ENCODE results near the gene VKORC1. TPM values are rescaled to one million over a fixed set of nuclear protein-coding genes. Genes with fewer than 3 reads are reported as not detected.

Gene VKORC1
- polyA plus RNA-seq, 3 donors: 59.2 to 113 (median 91.2) TPM

DNA sequence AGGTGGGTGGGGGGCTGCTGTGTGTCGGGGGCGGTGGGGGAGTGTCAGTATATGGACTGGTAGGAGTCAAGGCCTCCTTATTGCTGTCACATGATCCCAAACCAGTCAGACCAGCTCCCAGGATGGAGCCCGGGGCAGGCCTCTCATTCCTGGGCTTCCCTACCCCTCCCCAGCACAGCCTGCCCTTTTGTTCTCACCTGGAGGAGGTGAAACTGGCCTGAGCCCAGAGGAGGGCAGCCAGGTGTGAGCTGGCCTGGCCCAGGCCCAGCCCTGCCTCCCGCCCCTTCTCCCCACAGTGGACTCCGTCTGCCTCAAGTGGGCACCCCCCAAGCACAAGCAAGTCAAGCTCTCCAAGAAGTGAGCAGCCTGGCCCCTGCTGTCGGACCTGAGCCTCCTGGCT, 36.3 kb upstream of the VKORC1 start:
- no peaks in the 10 kb centered on the region for H4K20me1 ChIP-seq (ENCODE audit: insufficient read depth, low read length)
- Mint-ChIP-seq H3K27ac (peak overlapping the region; percentile 98 to 100 (median 99)), H3K9me3 (peaks cover 0 to 2% (median 0%) of the 10 kb centered on the region in 7 donors), H3K4me1 (peaks cover 76% of the 10 kb centered on the region), H3K36me3 (peaks cover 52 to 61% of the 10 kb centered on the region in 2 donors), H3K4me3 (peak overlapping the region in 1 of 2 donors; percentile 62), H3K27me3 (ENCODE audit: low read depth in 3 of 3) (peaks cover 0 to 4% (median 0%) of the 10 kb centered on the region in 3 donors)
- H3K4me2 ChIP-seq (replicated peaks; ENCODE audit: extremely low read depth, low read length, poor library complexity, severe bottlenecking): peak overlapping the region; percentile 62
- no peak for DNase-seq
- no peaks in the 10 kb centered on the region for H3K79me2 ChIP-seq (ENCODE audit: insufficient read depth, low read length)
- H3K4me1 ChIP-seq (ENCODE audit: control insufficient read depth in 1 of 2, insufficient read depth in 2 of 2, low read length in 2 of 2): peaks cover 77 to 91% of the 10 kb centered on the region in 2 donors
- peak overlapping the region in 1 of 3 experiments; percentile 53 for H3K4me3 ChIP-seq (replicated peaks in 1 of 3; ENCODE audit: low read depth in 2 of 3, low read length in 3 of 3)
- H3K36me3 ChIP-seq (replicated peaks in 1 of 2; ENCODE audit: control insufficient read depth in 1 of 2, insufficient read depth in 2 of 2, low read length in 2 of 2): peaks cover 29 to 48% of the 10 kb centered on the region in 2 donors
- intact Hi-C loops (cut with micrococcal nuclease): no loop called here
- 80% methylated on average over 2 of the region's 6 CpGs for WGBS (ENCODE audit: insufficient coverage)
- TF ChIP-seq, protein P1, sequence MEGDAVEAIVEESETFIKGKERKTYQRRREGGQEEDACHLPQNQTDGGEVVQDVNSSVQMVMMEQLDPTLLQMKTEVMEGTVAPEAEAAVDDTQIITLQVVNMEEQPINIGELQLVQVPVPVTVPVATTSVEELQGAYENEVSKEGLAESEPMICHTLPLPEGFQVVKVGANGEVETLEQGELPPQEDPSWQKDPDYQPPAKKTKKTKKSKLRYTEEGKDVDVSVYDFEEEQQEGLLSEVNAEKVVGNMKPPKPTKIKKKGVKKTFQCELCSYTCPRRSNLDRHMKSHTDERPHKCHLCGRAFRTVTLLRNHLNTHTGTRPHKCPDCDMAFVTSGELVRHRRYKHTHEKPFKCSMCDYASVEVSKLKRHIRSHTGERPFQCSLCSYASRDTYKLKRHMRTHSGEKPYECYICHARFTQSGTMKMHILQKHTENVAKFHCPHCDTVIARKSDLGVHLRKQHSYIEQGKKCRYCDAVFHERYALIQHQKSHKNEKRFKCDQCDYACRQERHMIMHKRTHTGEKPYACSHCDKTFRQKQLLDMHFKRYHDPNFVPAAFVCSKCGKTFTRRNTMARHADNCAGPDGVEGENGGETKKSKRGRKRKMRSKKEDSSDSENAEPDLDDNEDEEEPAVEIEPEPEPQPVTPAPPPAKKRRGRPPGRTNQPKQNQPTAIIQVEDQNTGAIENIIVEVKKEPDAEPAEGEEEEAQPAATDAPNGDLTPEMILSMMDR (IDR thresholded peaks at IDR 0.05): no peak
- H3K27ac ChIP-seq (ENCODE audit: low read depth in 1 of 2, low read length in 2 of 2): peak overlapping the region; percentile 99
- H3K27me3 ChIP-seq (ENCODE audit: control insufficient read depth in 2 of 2, insufficient read depth in 2 of 2, low read length in 2 of 2): no peaks in the 10 kb centered on the region
- no peak overlapping the region for H3K9ac ChIP-seq (ENCODE audit: insufficient read depth, low read length, poor library complexity, severe bottlenecking)
- H3K9me3 ChIP-seq (replicated peaks in 1 of 2; ENCODE audit: control insufficient read depth in 1 of 2, insufficient read depth in 1 of 2, low read length in 2 of 2): no peaks in the 10 kb centered on the region
- no peak overlapping the region for H2AFZ ChIP-seq (ENCODE audit: insufficient read depth, low read depth, low read length, poor library complexity, severe bottlenecking)

DNA sequence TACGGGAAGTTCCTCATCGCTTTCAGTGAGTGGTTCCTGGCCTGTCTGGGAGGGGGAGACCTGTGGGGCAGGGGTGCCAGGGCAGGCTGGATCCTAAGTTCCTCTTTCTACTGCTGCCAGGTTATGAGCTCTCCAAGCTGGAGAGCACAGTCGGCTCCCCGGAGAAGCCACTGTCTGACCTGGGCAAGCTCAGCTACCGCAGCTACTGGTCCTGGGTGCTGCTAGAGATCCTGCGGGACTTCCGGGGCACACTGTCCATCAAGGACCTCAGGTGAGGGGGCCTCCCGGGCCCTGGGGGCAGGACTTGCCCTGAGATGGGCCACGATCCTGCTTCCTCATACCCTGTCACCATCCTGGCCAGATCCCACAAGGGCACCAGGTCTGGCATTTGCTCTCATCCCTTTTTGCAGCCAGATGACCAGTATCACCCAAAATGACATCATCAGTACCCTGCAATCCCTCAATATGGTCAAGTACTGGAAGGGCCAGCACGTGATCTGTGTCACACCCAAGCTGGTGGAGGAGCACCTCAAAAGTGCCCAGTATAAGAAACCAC, 35.8 kb upstream of the VKORC1 start:
- DNase-seq: peak; percentile 72 to 83 (median 79)
- Mint-ChIP-seq H3K27ac (peak overlapping the region; percentile 98 to 100 (median 99)), H3K27me3 (ENCODE audit: low read depth in 3 of 3) (peaks cover 0 to 4% (median 0%) of the 10 kb centered on the region in 3 donors), H3K9me3 (peaks cover 0 to 2% (median 0%) of the 10 kb centered on the region in 7 donors), H3K4me1 (peaks cover 79% of the 10 kb centered on the region), H3K36me3 (peaks cover 55 to 64% of the 10 kb centered on the region in 2 donors), H3K4me3 (peak overlapping the region; percentile 58 to 62)
- Histone ChIP-seq H3K27ac (ENCODE audit: low read depth in 1 of 2, low read length in 2 of 2) (peak overlapping the region; percentile 99), H2AFZ (ENCODE audit: insufficient read depth, low read depth, low read length, poor library complexity, severe bottlenecking) (no peak overlapping the region), H3K4me2 (replicated peaks; ENCODE audit: extremely low read depth, low read length, poor library complexity, severe bottlenecking) (peak overlapping the region; percentile 62), H3K36me3 (replicated peaks in 1 of 2; ENCODE audit: control insufficient read depth in 1 of 2, insufficient read depth in 2 of 2, low read length in 2 of 2) (peaks cover 29 to 52% of the 10 kb centered on the region in 2 donors), H4K20me1 (ENCODE audit: insufficient read depth, low read length) (no peaks in the 10 kb centered on the region), H3K9me3 (replicated peaks in 1 of 2; ENCODE audit: control insufficient read depth in 1 of 2, insufficient read depth in 1 of 2, low read length in 2 of 2) (no peaks in the 10 kb centered on the region), H3K27me3 (ENCODE audit: control insufficient read depth in 2 of 2, insufficient read depth in 2 of 2, low read length in 2 of 2) (no peaks in the 10 kb centered on the region), H3K4me3 (replicated peaks in 1 of 3; ENCODE audit: low read depth in 2 of 3, low read length in 3 of 3) (peak overlapping the region in 1 of 3 experiments; percentile 53), H3K9ac (ENCODE audit: insufficient read depth, low read length, poor library complexity, severe bottlenecking) (peak overlapping the region; percentile 86), H3K79me2 (ENCODE audit: insufficient read depth, low read length) (no peaks in the 10 kb centered on the region), H3K4me1 (ENCODE audit: control insufficient read depth in 1 of 2, insufficient read depth in 2 of 2, low read length in 2 of 2) (peaks cover 75 to 90% of the 10 kb centered on the region in 2 donors)
- intact Hi-C loops (cut with micrococcal nuclease): no loop called here
- TF ChIP-seq, protein P1 (IDR thresholded peaks at IDR 0.05): no peak
- 37% methylated on average over 9 of the region's 10 CpGs for WGBS (ENCODE audit: insufficient coverage)
